HG02610 (cell line): ENCODE results near the gene ZBTB48.
A peak's percentile ranks its signal among the peaks of the same experiment; 100 is the strongest.

Source experiments
- ATAC-seq: cut with Tn5 transposase; IDR thresholded peaks from one replicate; pipeline ENCODE4 v1.9.1; 2021; ENCODE audit warnings: mild to moderate bottlenecking, moderate library complexity; ENCODE audit not compliant: unreplicated experiment

ZBTB48 gene

GRCh38 chr1:6603915-6604558 is 24.2 kb downstream of the ZBTB48 start:
- no peak for ATAC-seq

- peak; percentile 31 for ATAC-seq
Observed at GRCh38 chr1:6612641-6613360, 33.0 kb downstream of the ZBTB48 start.

- ATAC-seq: peak; percentile 90
Observed at GRCh38 chr1:6613361-6614018, 33.7 kb downstream of the ZBTB48 start, which contains the start of gene PHF13. PHF13 (plus strand) TSS chr1:6613731; CDS start chr1:6614067, 336 bp downstream.

GRCh38 chr1:6614019-6614928 is 34.5 kb downstream of the ZBTB48 start:
- no peak for ATAC-seq

- ATAC-seq: no peak
Observed at GRCh38 chr1:6614929-6615785, 35.4 kb downstream of the ZBTB48 start.

GRCh38 chr1:6619045-6619444 is 39.3 kb downstream of the ZBTB48 start:
- ATAC-seq: no peak

- ATAC-seq: no peak
Observed at GRCh38 chr1:6621429-6622391, 41.9 kb downstream of the ZBTB48 start.

- no peak for ATAC-seq
Observed at GRCh38 chr1:6622396-6623152, 42.8 kb downstream of the ZBTB48 start.

- ATAC-seq: no peak
Observed at GRCh38 chr1:6623269-6623965, 43.6 kb downstream of the ZBTB48 start.

GRCh38 chr1:6624710-6625583 is 45.2 kb downstream of the ZBTB48 start, which contains the start of gene THAP3:
THAP3 (plus strand) TSS chr1:6624868; CDS start chr1:6625219, 351 bp downstream.
- peak; percentile 74 for ATAC-seq

GRCh38 chr1:6625584-6626149 is 45.9 kb downstream of the ZBTB48 start:
- ATAC-seq: no peak

- no peak for ATAC-seq
Observed at GRCh38 chr1:6627031-6627430, 47.2 kb downstream of the ZBTB48 start.

GRCh38 chr1:6627841-6628545 is 48.2 kb downstream of the ZBTB48 start:
- no peak for ATAC-seq

- ATAC-seq: no peak
Observed at GRCh38 chr1:6628971-6629479, 49.2 kb downstream of the ZBTB48 start.

GRCh38 chr1:6630027-6630426 is 50.2 kb downstream of the ZBTB48 start:
- no peak for ATAC-seq
